SK-N-SH (cell line): ENCODE results near the gene CLCA4. TPM values are rescaled to one million over a fixed set of nuclear protein-coding genes. Genes with fewer than 3 reads are reported as not detected.

ENCODE experiments used
- CTCF ChIA-PET: fragments of 300-600, 350-600 bp; formaldehyde crosslinking; extraction: SDS; loops from one replicate; lab custom pipeline; 2021; lab: Yijun Ruan, JAX
- POLR2A ChIA-PET: fragments of 350-600 bp; sonication (Branson Sonifier 250); formaldehyde crosslinking; extraction: SDS; loops from one replicate; lab custom pipeline; 2020; ENCODE audit warnings: antibody characterized with exemption, inconsistent platforms; lab: Yijun Ruan, JAX
- DNase-seq: peaks from one replicate; pipeline ENCODE4 v3.0.0; 2012
- H2AFZ ChIP-seq: fragments of 200-600 bp; sonication (generic); 2 replicates; pipeline ENCODE4 v1.8.1; 2016; ENCODE audit warnings: antibody characterized with exemption, mild to moderate bottlenecking, low read depth
- H3F3A ChIP-seq: fragments of 200-600 bp; sonication (generic); replicated peaks from 2 replicates; pipeline ENCODE3; 2016; ENCODE audit warnings: antibody characterized with exemption, mild to moderate bottlenecking; ENCODE audit not compliant: insufficient read depth
- H3K27ac ChIP-seq, 2 experiments: fragments of 200-500 bp in 1 of 2; fragments of 200-600 bp in 1 of 2; sonication (Bioruptor generic) in 1 of 2; sonication (generic), shearing (Covaris generic) in 1 of 2; 2 replicates each; pipeline versions ENCODE4 v1.5.1 to v1.6.1; 2014 to 2016; ENCODE audit warnings: low read depth in 2 of 2, inconsistent platforms in 1 of 2, low read length in 1 of 2, mild to moderate bottlenecking in 1 of 2, mixed read lengths in 1 of 2
- H3K27me3 ChIP-seq: fragments of 200-600 bp; sonication (generic), shearing (Covaris generic); 2 replicates; pipeline ENCODE4 v1.6.1; 2016; ENCODE audit warnings: mixed run types; ENCODE audit not compliant: insufficient read depth
- H3K36me3 ChIP-seq, 2 experiments: fragments of 200-500 bp in 1 of 2; fragments of 200-600 bp in 1 of 2; sonication (Bioruptor generic) in 1 of 2; sonication (generic) in 1 of 2; replicated peaks in 1 of 2; 2 replicates each; pipeline versions ENCODE3 to v1.5.1; 2014 to 2016; ENCODE audit warnings: low read length in 1 of 2, mild to moderate bottlenecking in 1 of 2; ENCODE audit not compliant: insufficient read depth in 2 of 2, control insufficient read depth in 1 of 2
- H3K4me1 ChIP-seq, 2 experiments: fragments of 200-500 bp in 1 of 2; fragments of 200-600 bp in 1 of 2; sonication (Bioruptor generic) in 1 of 2; sonication (generic), shearing (Covaris generic) in 1 of 2; 2 replicates each; pipeline versions ENCODE4 v1.5.1 to v1.6.1; 2014 to 2016; ENCODE audit warnings: low read depth in 1 of 2, low read length in 1 of 2, mixed run types in 1 of 2; ENCODE audit not compliant: insufficient read depth in 2 of 2, control insufficient read depth in 1 of 2
- H3K4me2 ChIP-seq: fragments of 200-600 bp; sonication (generic), shearing (Covaris generic); 2 replicates; pipeline ENCODE4 v1.6.1; 2017; ENCODE audit warnings: mixed run types
- H3K4me3 ChIP-seq, 2 experiments: fragments of 200-500 bp in 1 of 2; fragments of 200-600 bp in 1 of 2; sonication (Bioruptor generic) in 1 of 2; sonication (generic), shearing (Covaris generic) in 1 of 2; 2 replicates each; pipeline versions ENCODE4 v1.5.1 to v1.8.1; 2014 to 2016; ENCODE audit warnings: low read depth in 2 of 2, inconsistent platforms in 1 of 2, low read length in 1 of 2, mild to moderate bottlenecking in 1 of 2, mixed read lengths in 1 of 2, moderate library complexity in 1 of 2
- H3K79me2 ChIP-seq: fragments of 200-600 bp; sonication (generic); 2 replicates; pipeline ENCODE4 v1.8.1; 2017; ENCODE audit warnings: mild to moderate bottlenecking; ENCODE audit not compliant: insufficient read depth
- H3K9ac ChIP-seq: fragments of 200-600 bp; sonication (generic); 2 replicates; pipeline ENCODE4 v1.6.1; 2017; ENCODE audit warnings: mixed run types
- H3K9me2 ChIP-seq: fragments of 200-600 bp; sonication (generic); 2 replicates; pipeline ENCODE4 v1.6.1; 2017; ENCODE audit warnings: mixed run types
- H3K9me3 ChIP-seq: fragments of 200-600 bp; sonication (generic); 2 replicates; pipeline ENCODE4 v1.6.1; 2017; ENCODE audit warnings: mixed run types, mild to moderate bottlenecking, moderate library complexity
- H4K20me1 ChIP-seq: fragments of 200-600 bp; sonication (generic); 2 replicates; pipeline ENCODE4 v1.6.1; 2017; ENCODE audit warnings: mild to moderate bottlenecking, mixed run types; ENCODE audit not compliant: insufficient read depth
- ELF1 ChIP-seq: IDR thresholded peaks from 2 replicates; pipeline ENCODE4 v1.4.0; 2012
- FOSL2 ChIP-seq: IDR thresholded peaks from 2 replicates; pipeline ENCODE4 v1.4.0; 2012; ENCODE audit warnings: low read depth, mild to moderate bottlenecking, moderate library complexity, borderline replicate concordance
- FOXJ3 ChIP-seq: sonication (generic); formaldehyde crosslinking; IDR thresholded peaks from 2 replicates; pipeline ENCODE4 v1.5.1; 2020; ENCODE audit warnings: mild to moderate bottlenecking, missing genetic modification reagents
- GATA2 ChIP-seq: sonication (generic); formaldehyde crosslinking; IDR thresholded peaks from 2 replicates; pipeline ENCODE4 v1.5.0; 2020; ENCODE audit warnings: mild to moderate bottlenecking, missing genetic modification reagents
- IRF3 ChIP-seq: fragments of 150-350 bp; IDR thresholded peaks from 2 replicates; pipeline ENCODE4 v1.6.1; 2016; ENCODE audit warnings: mild to moderate bottlenecking, low read depth, low read length
- JUND ChIP-seq: IDR thresholded peaks from 2 replicates; pipeline ENCODE4 v1.4.0; 2012
- MAX ChIP-seq: IDR thresholded peaks from 2 replicates; pipeline ENCODE4 v1.4.0; 2012; ENCODE audit warnings: low read depth
- MEF2A ChIP-seq: IDR thresholded peaks from 2 replicates; pipeline ENCODE4 v1.4.0; 2012; ENCODE audit warnings: low read depth, borderline replicate concordance
- MXI1 ChIP-seq: IDR thresholded peaks from 2 replicates; pipeline ENCODE4 v1.6.1; 2012; ENCODE audit warnings: mild to moderate bottlenecking, low read depth, low read length, improper control_type of control experiment
- NFIC ChIP-seq: IDR thresholded peaks from 2 replicates; pipeline ENCODE4 v1.4.0; 2012; ENCODE audit warnings: borderline replicate concordance
- POLR2AphosphoS5 ChIP-seq: IDR thresholded peaks from 2 replicates; pipeline ENCODE4 v1.6.1; 2012; ENCODE audit warnings: low read depth, low read length
- RFX5 ChIP-seq: IDR thresholded peaks from 2 replicates; pipeline ENCODE4 v1.6.1; 2012; ENCODE audit warnings: mild to moderate bottlenecking, improper control_type of control experiment, low read length
- SIN3A ChIP-seq: IDR thresholded peaks from 2 replicates; pipeline ENCODE4 v1.6.1; 2012; ENCODE audit warnings: low read depth, mild to moderate bottlenecking, low read length, moderate library complexity, borderline replicate concordance
- TCF12 ChIP-seq: IDR thresholded peaks from 2 replicates; pipeline ENCODE4 v1.4.0; 2012
- TEAD4 ChIP-seq: IDR thresholded peaks from 2 replicates; pipeline ENCODE4 v1.4.0; 2012; ENCODE audit warnings: mild to moderate bottlenecking, borderline replicate concordance; ENCODE audit not compliant: insufficient read depth
- USF1 ChIP-seq: IDR thresholded peaks from 2 replicates; pipeline ENCODE4 v1.4.0; 2012; ENCODE audit warnings: low read depth, borderline replicate concordance
- YY1 ChIP-seq: IDR thresholded peaks from 2 replicates; pipeline ENCODE4 v1.4.0; 2012; ENCODE audit warnings: low read depth, mild to moderate bottlenecking
- WGBS: methylation state at CpG from one replicate; pipeline ENCODE4 v1.1.6; 2017; ENCODE audit warnings: low lambda C conversion rate; 5-methylcytosine and 5-hydroxymethylcytosine counted together
- polyA plus RNA-seq, 3 experiments: library from polyadenylated mRNA; depleted of rRNA; stranded (reverse); fragments of >200 nt; gene quantifications; 2 replicates each; pipeline ENCODE4 v1.2.3, GENCODE V29; 2012

The CLCA4 gene
- polyA plus RNA-seq, 1 of the 3 experiments (the other 2 are of a cell fraction), result not detected

GRCh38 chr1:86523670-86524354 is 23.1 kb upstream of the CLCA4 start (continued):
- TF ChIP-seq TEAD4 (no peak), YY1 (no peak), POLR2AphosphoS5 (no peak), MEF2A (no peak), USF1 (no peak)

- Histone ChIP-seq H3K9me2 (no peaks in the 10 kb centered on the region), H3K4me3 (no peak overlapping the region), H3K4me2 (no peak overlapping the region), H3K4me1 (no peaks in the 10 kb centered on the region), H3K36me3 (no peaks in the 10 kb centered on the region), H2AFZ (no peak overlapping the region), H3K27me3 (no peaks in the 10 kb centered on the region; the same call in 1 of the 2 replicates), H3K9me3 (no peaks in the 10 kb centered on the region), H4K20me1 (no peaks in the 10 kb centered on the region), H3K9ac (no peak overlapping the region), H3K27ac (no peak overlapping the region), H3F3A (no peaks in the 10 kb centered on the region), H3K79me2 (no peaks in the 10 kb centered on the region)
- 42% methylated on average over 4 of the region's 4 CpGs for WGBS
- DNase-seq, result no peak
- ChIA-PET POLR2A (no interaction called here), CTCF (interaction anchor here (1.1 kb wide), 1 partner anchor 27 kb away, joined by 3 read pairs; no protein-coding TSS in a partner anchor)
- no peak for TF ChIP-seq JUND
- TF ChIP-seq GATA2 (CRISPR knock-in tag), result no peak
- TF ChIP-seq SIN3A, result no peak
- TF ChIP-seq FOXJ3 (CRISPR knock-in tag), result no peak
- no peak for TF ChIP-seq FOSL2
- no peak for TF ChIP-seq NFIC
- no peak for TF ChIP-seq ELF1
- no peak for TF ChIP-seq MAX
- no peak for TF ChIP-seq MXI1
- TF ChIP-seq MEF2A, result no peak
- TF ChIP-seq IRF3, result no peak
- TF ChIP-seq TCF12, result no peak
- TF ChIP-seq RFX5, result no peak
Observed at GRCh38 chr1:86527306-86527705, 19.6 kb upstream of the CLCA4 start.
